ENCODE measurements around the gene CDC16.
"Not testable (repeated sequence)": the region's sequence is repeated elsewhere in the genome, so short reads cannot be mapped to it uniquely, and the experiment has no call there.

CDC16 gene

DNA sequence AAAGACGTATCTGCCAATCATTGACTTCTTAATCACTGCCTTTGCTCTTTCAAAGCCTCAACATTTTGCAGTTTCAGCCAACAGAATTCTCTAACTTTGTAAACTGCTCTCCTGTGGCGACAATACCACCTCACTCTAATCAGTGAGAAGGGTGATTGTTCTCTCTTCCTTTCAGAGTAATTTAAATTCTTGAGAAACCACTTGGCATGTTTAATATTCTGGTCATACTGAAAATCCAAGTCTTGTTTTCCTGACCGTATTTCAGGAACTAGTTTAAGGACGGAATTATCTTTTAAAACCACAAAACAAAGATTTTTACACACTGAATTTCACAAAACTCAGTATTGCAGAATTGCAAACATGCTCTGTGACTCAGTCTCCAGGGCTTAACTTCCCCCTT, 5.2 kb upstream of the CDC16 start:
- no peak for DNase-seq

- DNase-seq = no peak
Measured at GRCh38 chr13:114230117-114230516, 4.6 kb upstream of the CDC16 start.

DNA sequence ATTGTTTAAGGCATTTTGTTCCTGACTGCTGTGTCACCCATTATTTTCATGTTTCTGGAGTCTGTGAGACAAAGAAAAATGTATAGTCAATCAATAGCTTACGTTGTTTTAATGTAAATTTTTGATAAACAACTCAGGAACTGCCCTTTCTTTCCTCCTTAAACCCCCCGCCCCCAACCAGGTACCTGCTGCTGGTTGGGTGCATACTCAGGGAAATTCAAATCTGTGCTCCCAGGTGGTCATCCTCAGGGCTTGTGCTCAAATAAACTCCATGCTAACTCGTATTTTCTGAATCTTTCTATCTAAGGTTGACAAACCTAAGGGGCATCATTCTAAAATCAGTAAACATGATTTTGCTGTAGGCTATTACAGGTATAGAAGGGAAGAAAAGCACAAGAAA, 4.1 kb upstream of the CDC16 start:
- DNase-seq = no peak

- DNase-seq = no peak
Measured at GRCh38 chr13:114231886-114232285, 2.8 kb upstream of the CDC16 start.

- DNase-seq = no peak
Measured at GRCh38 chr13:114234266-114234644, 442 bp upstream of the CDC16 start.

- DNase-seq = no peak
Measured at GRCh38 chr13:114235697-114236096, 1.0 kb downstream of the CDC16 start.

DNA sequence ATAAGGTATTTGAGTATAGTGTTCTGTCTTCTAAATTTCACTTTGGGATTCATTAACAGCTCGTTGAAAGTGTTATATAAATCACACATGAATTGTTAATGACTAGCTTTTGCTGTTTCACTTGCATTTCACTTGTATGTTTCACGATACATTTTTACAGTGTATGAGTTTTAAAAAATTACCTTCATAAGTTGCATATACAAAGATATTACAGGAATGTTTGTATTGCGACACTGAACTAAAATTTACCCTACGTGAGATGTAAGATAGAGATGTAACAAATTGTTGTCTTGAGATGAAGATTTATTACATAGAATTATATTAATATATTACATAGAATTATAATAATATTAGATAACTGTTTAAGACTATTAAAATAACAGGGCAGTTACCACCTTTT, 1.5 kb downstream of the CDC16 start:
- DNase-seq = no peak

DNA sequence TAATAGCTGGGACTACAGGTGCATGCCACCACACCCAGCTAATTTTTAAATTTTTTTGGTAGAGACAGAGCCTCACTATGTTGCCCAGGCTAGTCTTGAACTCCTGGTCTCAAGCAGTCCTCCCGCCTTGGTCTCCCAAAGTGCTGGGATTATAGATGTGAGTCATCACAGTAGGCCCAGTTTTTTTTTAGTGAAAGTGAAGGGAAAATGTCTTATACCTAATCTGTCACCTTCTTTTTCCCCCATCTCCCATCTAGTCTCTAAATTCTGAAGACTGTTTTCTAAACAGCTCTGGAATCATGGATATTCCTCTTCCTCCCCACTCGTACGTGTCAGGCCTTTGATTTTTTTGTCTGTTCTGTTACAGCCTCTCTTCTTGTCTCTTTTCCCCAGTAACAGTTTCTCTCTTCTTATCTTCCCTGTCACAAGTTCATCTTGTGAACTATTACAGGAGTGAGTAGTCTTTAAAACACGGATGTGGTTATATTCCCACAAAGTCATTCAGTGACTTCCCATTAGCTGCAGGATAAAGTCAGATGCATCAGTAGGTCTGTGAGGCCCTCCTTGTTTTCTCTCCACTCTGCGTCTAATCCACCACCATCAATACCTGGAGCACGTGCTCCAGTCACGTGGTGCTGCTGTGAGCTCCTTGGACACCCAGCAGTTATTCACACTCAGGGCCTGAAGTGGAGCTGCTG, 2.9 kb downstream of the CDC16 start:
- no peak for DNase-seq

DNA sequence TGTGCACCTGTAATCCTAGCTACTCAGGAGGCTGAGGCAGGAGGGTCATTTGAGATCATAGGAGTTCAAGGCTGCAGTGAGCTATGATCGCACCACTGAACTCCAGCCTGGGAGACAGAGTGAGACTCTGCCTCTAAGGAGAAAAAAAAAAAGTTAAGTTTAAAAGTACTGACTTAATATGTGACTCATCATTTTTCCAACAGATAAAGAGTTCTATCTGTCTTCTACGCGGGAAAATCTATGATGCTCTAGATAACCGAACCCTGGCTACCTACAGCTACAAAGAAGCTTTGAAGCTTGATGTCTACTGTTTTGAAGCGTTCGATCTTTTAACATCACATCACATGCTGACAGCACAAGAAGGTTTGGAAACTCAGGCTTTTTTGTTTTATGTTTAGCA, 7.2 kb downstream of the CDC16 start:
- no peak for DNase-seq

GRCh38 chr13:114243971-114244370, 9.3 kb downstream of the CDC16 start:
- DNase-seq = no peak

DNA sequence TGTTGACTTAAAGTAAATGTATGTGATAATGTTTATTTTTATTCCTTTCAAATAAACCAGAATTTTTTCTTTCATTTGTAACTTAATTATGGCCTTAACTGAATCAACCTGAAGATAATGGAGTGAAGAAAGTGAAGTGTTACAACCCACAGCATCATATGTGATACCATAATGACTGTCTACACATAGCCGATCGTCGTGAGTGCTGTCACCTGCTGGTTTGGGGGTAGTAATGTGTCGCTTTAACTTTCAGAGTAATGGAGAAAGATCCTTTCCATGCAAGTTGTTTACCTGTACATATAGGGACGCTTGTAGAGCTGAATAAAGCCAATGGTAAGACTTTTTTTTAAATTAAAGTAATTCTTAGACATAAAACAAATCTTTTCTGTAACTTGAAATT, 9.9 kb downstream of the CDC16 start:
- DNase-seq = no peak

DNA sequence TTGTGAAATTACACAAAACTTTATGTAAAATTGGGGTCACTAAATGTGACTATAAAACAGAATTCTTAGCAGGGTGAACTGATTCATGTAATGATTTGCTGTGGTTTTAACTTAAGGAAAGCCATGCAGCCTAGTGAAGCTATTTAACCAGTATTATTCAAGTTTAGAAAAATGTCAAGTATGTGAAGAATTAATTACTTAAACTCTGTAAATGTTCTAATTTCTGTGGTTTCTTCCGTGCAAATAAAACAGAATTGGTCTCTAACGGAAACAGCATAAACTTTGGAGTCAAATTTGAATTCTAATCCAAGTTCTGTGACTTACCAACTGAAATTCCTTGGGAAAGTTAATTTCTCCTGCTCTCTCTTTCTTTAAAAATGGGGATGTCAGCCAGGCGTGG, 13.3 kb downstream of the CDC16 start:
- no peak for DNase-seq

GRCh38 chr13:114249077-114249476, 14.4 kb downstream of the CDC16 start:
- no peak for DNase-seq

GRCh38 chr13:114251639-114252440, 17.1 kb downstream of the CDC16 start:
- not testable (repeated sequence) for DNase-seq

DNA sequence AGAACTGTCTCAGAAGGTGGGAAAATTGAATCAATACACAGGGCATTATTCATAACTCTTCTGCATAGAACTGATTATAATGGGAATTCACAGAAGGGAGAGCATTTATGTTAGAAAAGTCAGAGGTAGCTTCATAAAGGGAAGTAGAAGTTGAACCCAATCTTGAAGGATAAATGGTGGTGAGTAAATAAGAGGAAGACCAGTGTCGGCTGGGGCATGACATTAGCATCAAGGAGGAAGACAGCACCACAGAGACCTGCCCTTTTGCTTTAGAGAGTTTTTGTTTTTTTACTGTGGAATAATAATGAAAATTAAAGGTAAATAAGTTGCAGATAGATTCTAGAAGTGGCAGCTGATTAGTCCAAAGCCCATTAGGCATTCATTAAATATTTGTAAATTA, 21.9 kb downstream of the CDC16 start:
- DNase-seq = no peak

GRCh38 chr13:114257014-114257413, 22.3 kb downstream of the CDC16 start:
- no peak for DNase-seq

DNA sequence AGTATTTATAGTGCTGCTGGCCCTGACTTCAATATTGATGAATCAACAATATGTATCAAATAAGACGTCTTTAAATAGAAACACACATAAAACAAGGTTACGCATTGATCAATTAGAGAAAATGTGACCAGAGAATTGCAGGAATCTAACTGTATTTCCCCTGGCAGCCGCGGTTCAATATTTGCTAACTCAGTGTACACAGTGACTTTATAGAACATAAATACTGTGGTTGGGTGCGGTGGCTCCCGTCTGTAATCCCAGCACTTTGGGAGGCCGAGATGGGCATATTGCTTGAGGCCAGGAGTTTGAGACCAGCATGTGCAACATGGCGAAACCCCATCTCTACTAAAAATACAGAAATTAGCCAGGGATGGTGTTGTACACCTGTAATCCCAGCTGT, 23.9 kb downstream of the CDC16 start:
- no peak for DNase-seq

DNA sequence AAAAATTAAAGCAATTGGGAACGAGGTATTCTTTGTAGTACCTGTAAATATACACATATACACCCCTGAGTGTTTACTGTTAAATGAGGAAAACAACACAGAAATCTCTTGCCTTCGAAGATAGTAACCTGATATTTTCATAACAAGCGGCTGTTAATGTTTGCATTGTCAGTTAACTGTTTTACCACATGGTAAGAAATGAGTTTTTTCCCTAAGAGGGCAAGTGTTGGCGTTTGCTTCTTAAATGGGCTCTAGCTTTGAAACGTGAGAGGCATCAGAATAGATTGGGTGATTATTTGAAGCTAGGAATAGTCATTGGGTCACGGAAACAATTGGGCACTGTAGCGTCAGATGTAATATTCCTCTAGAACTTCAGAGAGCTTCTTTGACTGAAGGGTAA, 24.7 kb downstream of the CDC16 start:
- no peak for DNase-seq

- DNase-seq = no peak
Measured at GRCh38 chr13:114259974-114260373, 25.3 kb downstream of the CDC16 start.

DNA sequence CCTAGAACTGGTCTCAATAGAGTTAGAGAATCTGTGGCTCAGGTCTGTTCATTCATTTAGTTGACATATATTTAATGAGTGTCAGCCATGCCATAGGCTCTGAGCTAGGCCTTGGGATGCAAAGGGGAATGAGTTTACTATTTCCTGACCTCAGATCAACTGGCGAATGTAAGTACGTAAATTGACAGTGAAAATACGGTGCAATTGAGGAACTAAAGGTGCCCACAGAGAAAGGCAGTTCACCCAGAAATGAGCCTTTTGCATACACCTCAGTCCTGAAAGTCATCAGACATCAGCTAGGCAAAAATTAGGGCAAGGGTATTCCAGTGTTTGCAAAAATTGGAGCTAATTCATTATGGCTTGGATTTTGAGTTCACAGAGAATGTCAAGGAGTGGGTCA, 26.1 kb downstream of the CDC16 start:
- DNase-seq = no peak

DNA sequence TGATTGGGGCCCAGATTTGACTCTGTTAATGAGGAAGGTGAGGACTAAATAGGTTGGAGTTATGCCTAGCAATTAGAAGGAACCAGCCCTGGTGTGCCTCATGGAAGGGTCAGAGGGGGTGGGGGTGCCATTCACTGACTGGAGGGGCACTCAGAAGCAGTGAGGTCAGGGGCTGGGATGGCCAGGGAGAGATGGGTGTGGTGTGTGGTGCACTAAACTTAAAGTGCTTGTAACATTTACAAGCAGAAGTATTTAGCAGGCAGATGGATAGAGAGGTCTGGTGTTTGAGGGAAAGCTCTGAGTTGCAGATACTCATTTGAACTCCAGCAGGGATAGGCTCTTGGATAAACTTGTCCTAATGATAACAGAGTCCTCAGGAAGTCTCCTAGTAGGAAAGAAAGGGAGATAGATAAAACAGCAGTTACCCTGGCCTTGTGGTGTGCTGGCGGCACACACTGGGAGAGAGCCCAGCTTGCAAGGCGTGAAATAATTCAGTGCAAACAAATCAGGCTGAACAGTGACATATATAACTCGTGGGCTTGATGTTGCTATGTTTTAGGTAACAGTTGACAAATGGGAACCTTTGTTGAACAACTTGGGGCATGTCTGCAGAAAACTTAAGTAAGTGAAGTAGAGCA, 26.8 kb downstream of the CDC16 start:
- no peak for DNase-seq

DNA sequence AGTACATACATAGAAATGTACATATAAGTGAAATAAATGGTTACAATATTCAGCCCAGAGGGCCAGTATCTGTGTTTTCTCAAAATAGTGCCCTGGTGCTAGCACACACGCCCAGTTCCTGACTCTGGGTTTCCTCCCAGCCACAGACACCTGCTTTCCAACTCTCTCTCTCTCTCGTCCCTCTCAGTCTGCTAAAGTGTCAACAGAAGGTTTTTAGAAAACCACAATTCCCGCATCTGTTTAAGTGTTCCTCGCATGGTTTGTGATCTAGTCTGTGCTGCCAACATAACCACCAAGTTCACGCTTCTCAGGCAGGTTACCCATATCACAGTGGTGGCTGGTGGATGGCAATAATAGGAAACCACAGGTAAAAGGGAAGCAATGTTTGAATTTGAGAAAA, 28.9 kb downstream of the CDC16 start:
- no peak for DNase-seq

GRCh38 chr13:114264313-114264712, 29.6 kb downstream of the CDC16 start:
- not testable (repeated sequence) for DNase-seq
